HG03108 (cell line): ENCODE measurements around the gene MBOAT2.
A peak's percentile ranks its signal among the peaks of the same experiment; 100 is the strongest.
"Not testable (repeated sequence)": the region's sequence is repeated elsewhere in the genome, so short reads cannot be mapped to it uniquely, and the experiment has no call there.

Source experiments
- ATAC-seq: cut with Tn5 transposase; IDR thresholded peaks from one replicate; pipeline ENCODE4 v1.9.1; 2021; ENCODE audit warnings: moderate library complexity; ENCODE audit not compliant: unreplicated experiment

The MBOAT2 gene

GRCh38 chr2:9003616-9004337 lies at the start of gene MBOAT2:
MBOAT2 (minus strand) TSS chr2:9003684; CDS start chr2:9003614, 70 bp downstream.
- peak; percentile 85 for ATAC-seq

GRCh38 chr2:9052821-9053533 lies 49.5 kb upstream of the MBOAT2 start:
- no peak for ATAC-seq

- not testable (repeated sequence) for ATAC-seq
These were observed 48.0 kb upstream of the MBOAT2 start for GRCh38 chr2:9051451-9051850.

GRCh38 chr2:9050122-9050809 lies 46.8 kb upstream of the MBOAT2 start:
- no peak for ATAC-seq

DNA sequence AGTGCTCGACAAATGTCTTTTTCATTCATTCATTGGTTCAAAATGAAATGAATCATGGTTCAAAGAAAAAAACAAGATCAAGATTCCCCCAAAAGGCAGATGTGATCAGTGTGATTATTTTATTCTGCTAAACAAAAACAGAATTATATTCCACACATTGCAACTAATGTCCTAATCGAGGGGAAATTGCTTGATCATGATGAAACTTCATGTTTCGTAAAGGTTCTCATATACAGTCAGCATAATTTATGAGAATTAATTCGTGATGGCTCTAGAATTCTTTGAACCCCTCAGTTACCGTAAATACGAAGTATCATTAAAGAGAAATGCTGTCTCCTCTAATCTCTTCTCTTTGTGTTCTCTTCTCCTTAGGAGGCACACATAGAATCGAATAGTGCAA lies 42.1 kb upstream of the MBOAT2 start:
- no peak for ATAC-seq

GRCh38 chr2:9043491-9043890 lies 40.0 kb upstream of the MBOAT2 start:
- ATAC-seq: not testable (repeated sequence)

DNA sequence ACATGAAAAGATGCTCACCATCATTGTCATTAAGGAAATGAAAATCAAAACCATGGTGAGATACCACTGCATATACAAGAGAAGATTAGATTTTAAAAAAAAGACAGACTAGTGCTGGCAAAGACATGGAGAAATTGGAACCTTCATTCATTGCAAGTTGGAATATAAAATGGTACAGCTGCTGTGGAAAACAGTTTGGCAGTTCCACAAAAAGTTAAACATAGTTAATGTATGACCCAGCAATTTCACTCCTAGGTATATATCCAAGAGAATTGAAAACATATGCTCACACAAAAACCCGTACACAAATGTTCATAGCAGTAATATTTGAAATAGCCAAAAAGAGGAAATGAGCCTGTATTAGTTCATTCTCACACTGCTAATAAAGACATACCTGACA lies 33.7 kb upstream of the MBOAT2 start:
- ATAC-seq: no peak

DNA sequence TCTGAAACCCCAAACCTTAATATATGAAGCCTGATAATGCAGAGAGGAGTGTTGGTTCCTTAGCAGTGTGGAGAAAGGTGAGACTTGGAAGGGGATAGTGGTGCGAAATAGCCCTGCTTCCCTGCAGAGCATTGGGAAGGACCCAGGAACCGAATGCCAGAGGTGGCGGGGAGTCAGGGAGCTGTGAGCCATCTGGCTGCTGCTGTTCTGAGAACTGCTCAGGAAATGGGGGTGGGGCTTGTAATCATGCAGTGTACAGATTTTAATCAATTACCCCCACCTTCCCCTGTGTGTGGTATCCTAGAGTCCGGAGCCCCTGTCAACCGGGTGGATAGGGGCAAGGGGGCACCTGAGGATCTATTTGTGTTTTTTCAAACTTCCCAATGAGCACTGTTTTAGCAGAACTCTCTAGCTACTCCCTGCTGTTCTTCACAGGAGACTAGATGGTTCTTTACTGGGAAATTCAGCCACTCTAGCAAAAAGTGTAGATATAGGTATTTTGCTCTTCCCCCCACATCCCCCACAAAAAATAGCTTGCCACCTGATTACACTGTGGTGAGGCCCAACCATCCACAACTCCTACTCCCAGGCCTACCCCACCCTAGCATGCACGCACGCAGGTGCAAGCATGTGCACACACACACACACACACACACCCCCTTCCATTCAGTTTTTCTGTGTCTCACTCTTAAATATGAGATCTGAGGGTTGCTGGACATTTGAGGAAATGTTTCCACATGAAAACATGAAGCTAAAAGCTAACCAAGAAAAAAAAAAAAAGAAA lies 30.1 kb upstream of the MBOAT2 start:
- ATAC-seq: no peak

DNA sequence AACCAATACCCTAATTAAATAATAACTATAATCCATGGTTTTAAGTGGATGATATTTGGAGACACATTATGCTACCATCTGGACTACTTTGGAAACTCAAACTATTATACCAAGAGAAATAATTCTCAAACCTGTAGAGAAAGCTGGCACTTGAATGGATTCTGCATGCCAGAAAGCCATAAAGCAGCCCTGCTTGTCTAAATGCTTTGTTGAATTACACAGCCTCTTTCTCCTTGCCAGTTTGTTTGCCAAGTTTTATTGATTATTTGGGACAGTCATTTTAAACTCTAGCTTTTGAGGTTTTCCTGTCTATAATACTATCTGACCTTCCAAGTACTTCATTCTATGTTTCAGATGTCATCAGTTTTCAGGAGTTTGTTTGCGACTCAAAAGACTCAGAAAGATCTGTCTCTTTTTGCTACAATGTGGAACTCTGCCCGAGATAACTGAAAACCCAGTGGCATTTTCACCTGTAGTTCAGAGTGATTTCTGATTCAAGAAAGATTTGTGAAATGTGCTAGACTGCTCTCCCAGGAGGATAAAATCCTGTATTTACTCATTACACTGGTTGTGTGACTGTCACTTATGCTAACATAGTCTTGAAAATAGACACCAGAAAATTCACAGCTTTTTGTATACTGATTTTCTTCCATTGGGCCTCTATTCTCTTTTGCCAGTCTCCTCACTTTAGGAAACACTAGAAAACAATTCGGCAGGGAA lies 29.2 kb upstream of the MBOAT2 start:
- ATAC-seq: no peak

DNA sequence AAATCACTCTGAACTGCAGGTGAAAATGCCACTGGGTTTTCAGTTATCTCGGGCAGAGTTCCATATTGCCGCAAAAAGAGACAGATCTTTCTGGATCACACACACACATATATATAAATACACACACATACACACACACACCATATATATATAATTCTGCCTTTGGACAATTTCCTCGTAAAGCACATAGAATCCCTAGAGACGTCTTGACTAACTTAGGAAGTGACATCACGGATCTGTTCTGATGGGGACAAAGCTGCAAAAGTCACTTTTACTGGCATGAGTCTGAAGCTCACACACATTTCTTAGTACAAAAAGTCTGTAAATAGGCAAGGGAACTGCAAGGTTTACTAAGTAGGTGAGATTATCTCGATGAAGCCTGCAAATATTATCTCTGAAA lies 28.6 kb upstream of the MBOAT2 start:
- ATAC-seq: no peak

DNA sequence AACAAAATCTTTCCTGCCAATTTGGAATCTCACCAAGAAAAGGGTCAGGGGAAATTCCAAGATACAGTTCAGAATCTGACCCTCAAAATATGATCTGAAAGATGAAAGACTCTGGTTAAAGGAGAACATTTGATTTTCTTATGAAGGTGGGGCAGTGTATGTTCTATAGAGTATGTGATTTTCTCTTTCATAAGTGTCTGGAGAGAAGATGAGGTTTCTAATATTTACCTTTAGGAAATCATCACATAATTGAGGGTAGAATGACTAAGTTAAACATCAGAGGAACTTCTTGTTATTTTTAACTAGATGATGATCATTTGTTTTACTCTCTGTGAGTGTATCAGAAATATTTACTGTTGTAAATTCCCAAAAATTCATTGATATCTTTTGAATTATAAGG lies 27.8 kb upstream of the MBOAT2 start:
- no peak for ATAC-seq

- no peak for ATAC-seq
These were observed 27.4 kb upstream of the MBOAT2 start for GRCh38 chr2:9030841-9031240.

DNA sequence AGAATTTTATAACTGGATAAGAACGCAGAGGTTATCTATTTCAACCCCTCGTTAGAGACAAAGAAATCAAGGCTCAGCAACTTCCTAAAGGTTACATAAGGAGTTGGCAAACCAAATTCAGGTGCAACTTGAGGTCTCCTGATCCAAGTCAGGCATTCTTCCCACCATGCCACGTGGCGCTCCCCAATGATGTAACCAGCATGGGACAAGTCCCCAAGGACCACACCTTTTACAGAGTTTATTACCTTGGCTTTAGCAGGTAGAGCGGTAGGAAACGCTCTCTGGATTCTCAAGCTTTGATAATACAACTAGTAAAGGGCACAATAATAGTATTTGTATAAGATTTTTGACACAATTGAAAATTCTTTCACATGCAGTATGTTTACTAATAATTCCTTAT lies 26.7 kb upstream of the MBOAT2 start:
- no peak for ATAC-seq

DNA sequence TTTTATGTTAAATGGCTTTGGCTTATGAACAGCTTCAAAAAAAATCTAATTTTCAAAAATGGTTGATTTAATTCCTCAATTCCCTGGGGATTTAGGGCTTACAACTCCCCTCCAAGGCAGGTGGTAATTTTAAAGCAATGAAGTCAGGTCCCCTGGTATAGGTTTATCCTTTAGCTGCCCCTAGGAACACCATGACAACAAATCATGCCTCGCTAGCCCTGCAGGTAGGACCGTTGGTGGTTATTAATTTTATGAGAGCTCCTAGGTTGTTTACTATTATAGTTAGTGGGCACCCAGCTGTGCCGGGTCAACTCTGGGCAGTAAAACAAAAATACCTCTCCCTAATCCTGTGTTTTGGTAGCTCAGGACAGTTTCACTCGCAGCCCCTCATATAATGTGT lies 26.2 kb upstream of the MBOAT2 start:
- ATAC-seq: no peak

DNA sequence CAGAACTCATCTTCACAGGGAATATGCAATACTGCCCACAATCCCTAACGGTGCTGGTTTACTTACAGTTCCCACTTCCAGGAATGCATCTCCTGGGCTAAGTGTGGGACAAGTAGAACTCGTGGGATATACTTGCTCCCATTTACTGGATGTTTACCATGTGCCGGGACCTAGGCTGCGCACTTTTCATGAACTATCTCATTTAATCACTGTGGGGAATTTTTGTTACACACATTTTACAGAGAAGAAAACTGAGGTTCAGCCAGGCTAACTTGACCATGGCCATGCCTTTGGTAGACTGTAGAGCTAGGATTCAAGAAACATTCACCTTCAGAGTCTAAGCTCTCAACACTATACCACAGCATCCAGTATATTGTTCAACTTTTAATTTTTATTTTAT lies 24.4 kb upstream of the MBOAT2 start:
- ATAC-seq: no peak

GRCh38 chr2:9025746-9026145 lies 22.3 kb upstream of the MBOAT2 start:
- no peak for ATAC-seq

GRCh38 chr2:9024575-9024974 lies 21.1 kb upstream of the MBOAT2 start:
- no peak for ATAC-seq

DNA sequence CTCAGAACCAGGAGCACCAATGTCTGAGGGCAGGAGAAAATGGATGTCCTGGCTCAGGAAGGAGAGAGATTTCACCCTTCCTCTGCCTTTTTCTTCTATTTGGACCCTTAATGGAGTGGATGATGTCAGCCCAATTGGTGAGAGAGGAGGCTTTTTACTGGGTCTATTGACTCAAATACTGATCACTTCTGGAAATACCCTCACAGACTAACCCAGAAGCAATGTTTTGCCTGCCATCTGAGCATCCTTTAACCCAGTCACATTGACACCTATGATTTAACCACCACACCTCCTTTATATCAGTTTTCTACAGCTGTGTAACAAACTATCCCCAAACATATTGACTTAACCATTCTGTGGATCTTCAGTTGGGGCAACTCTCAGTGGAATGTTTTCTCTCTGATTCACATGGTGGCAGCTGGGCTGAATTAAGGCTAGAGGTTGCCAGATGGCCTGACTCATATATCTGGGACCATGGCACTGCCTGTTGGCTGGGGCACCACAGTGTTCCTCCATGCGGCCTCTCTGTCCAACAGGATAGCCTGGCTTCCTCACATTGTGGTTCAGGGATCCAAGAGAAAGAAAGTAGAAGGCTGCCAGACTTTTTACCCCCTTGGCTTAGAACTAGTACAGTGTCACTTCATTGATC lies 18.2 kb upstream of the MBOAT2 start:
- no peak for ATAC-seq

DNA sequence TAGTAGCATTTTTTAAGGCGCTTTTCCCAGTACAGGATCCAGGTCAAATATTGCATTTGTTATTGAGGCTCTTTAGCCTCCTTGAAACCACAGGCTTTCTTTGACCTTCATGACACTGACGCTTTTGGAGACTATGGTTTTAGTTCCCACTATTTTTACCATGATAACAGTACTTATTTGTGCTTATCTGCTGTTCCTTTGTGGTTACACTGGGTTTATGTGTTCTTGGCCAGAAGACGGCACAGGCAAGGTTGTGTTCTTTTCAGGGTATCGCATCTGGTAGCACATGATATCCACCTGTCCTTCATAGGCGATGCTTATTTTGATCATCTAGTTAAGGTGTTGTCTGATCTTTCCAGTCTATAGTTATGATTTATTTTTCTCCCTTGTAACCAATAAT lies 16.8 kb upstream of the MBOAT2 start:
- no peak for ATAC-seq

- ATAC-seq: no peak
These were observed 15.1 kb upstream of the MBOAT2 start for GRCh38 chr2:9018534-9018933.
